HL-60 (cell line): ENCODE results near the gene SASH3.

ENCODE experiments used
- DNase-seq, 2 experiments: peaks; one replicate each; pipeline ENCODE4 v3.0.0-alpha.2; 2010 to 2020; ENCODE audit warnings: low read depth in 1 of 2, low spot score in 1 of 2
- H3K27ac ChIP-seq: fragments of 250-450 bp; sonication (Bioruptor Pico); replicated peaks from 2 replicates; pipeline ENCODE4 v1.5.1; 2020; ENCODE audit warnings: mild to moderate bottlenecking, moderate library complexity
- H3K27me3 ChIP-seq: fragments of 250-450 bp; sonication (Bioruptor Pico); 2 replicates; pipeline ENCODE4 v1.5.1; 2021; ENCODE audit warnings: mild to moderate bottlenecking, moderate library complexity; ENCODE audit not compliant: insufficient read depth, poor library complexity, severe bottlenecking
- H3K4me3 ChIP-seq: replicated peaks from 2 replicates; pipeline ENCODE4 v1.5.1; 2011; ENCODE audit warnings: mild to moderate bottlenecking, control low read depth, low read length; ENCODE audit not compliant: insufficient read depth
- GABPA ChIP-seq: IDR thresholded peaks from 2 replicates; pipeline ENCODE4 v1.6.1; 2012; ENCODE audit warnings: low read depth
- POLR2AphosphoS5 ChIP-seq: IDR thresholded peaks from 2 replicates; pipeline ENCODE4 v1.6.1; 2012; ENCODE audit warnings: low read depth
- SPI1 ChIP-seq: IDR thresholded peaks from 2 replicates; pipeline ENCODE4 v1.6.1; 2012; ENCODE audit warnings: low read depth, mild to moderate bottlenecking, borderline replicate concordance
- TF ChIP-seq, protein P1 (sequence below): IDR thresholded peaks from one replicate; pipeline ENCODE4 v1.5.1; 2011; ENCODE audit warnings: low read length, control low read depth, inconsistent platforms; ENCODE audit not compliant: insufficient read depth
- TF ChIP-seq, protein P2 (sequence below): IDR thresholded peaks from 2 replicates; pipeline ENCODE4 v1.6.1; 2012; ENCODE audit warnings: low read depth; ENCODE audit not compliant: insufficient replicate concordance

SASH3 gene

DNA sequence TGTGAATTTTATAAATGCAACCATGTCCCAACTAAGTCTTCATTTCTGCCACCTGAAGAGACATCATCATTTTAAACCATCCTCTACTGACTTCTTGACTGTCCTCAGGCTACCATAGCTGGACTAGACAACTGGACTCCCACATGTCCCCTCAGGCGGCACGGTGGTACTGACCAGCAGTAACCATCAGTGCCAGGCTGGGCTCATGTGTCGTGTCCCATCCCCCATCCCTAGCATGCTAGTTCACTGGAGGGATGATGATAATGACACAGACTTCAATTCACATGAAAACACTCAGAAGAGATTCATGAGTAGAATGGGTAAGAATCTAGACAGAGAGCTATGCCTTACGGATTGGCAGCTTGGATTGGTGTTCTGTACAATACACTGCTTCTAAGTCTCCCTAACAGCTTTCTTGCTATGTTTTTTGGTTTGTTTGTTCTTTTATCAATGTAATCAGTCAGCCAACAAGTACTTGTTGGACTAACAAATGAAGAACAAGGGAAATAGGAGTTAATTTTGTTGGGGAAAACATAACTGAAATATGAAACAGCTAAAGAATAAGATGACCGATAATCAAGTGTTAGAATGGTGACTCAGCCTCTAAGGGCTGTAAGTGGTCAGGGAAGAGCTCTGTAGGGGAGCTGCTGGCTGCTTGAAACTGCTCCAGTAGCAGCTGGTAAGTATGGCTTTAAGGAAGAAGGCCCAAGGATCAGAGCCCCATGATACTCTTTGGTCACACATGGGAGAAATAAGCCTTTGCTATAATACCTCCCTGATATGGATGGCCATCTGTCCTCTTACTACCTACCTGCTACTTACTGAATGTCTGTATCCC, 53.6 kb downstream of the SASH3 start:
- Histone ChIP-seq H3K4me3 (no peak overlapping the region), H3K27me3 (no peaks in the 10 kb centered on the region), H3K27ac (no peak overlapping the region)
- TF ChIP-seq POLR2AphosphoS5, result no peak
- no peak for DNase-seq

DNA sequence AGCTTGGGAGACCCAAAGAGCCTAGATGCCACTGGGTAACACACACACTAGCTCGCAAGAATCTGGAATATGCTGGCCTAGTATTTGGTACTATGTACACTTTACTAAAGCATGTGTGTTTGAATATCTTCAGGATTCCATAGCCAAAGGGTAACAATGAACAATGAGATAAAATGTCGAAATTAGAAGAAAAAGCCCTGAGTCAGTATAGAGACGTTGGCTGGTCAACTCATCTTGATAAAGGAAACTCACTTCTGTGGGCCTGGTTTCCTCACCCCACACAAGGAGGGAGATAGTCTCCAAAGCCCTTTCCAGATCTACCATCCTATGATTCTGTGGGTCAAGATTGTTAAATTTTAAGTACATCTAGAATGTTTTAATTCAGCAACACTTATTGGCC, 57.1 kb downstream of the SASH3 start:
- TF ChIP-seq SPI1, result no peak
- TF ChIP-seq, protein P1, sequence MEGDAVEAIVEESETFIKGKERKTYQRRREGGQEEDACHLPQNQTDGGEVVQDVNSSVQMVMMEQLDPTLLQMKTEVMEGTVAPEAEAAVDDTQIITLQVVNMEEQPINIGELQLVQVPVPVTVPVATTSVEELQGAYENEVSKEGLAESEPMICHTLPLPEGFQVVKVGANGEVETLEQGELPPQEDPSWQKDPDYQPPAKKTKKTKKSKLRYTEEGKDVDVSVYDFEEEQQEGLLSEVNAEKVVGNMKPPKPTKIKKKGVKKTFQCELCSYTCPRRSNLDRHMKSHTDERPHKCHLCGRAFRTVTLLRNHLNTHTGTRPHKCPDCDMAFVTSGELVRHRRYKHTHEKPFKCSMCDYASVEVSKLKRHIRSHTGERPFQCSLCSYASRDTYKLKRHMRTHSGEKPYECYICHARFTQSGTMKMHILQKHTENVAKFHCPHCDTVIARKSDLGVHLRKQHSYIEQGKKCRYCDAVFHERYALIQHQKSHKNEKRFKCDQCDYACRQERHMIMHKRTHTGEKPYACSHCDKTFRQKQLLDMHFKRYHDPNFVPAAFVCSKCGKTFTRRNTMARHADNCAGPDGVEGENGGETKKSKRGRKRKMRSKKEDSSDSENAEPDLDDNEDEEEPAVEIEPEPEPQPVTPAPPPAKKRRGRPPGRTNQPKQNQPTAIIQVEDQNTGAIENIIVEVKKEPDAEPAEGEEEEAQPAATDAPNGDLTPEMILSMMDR, result no peak
- no peak for TF ChIP-seq GABPA
- TF ChIP-seq POLR2AphosphoS5, result no peak
- TF ChIP-seq, protein P2, sequence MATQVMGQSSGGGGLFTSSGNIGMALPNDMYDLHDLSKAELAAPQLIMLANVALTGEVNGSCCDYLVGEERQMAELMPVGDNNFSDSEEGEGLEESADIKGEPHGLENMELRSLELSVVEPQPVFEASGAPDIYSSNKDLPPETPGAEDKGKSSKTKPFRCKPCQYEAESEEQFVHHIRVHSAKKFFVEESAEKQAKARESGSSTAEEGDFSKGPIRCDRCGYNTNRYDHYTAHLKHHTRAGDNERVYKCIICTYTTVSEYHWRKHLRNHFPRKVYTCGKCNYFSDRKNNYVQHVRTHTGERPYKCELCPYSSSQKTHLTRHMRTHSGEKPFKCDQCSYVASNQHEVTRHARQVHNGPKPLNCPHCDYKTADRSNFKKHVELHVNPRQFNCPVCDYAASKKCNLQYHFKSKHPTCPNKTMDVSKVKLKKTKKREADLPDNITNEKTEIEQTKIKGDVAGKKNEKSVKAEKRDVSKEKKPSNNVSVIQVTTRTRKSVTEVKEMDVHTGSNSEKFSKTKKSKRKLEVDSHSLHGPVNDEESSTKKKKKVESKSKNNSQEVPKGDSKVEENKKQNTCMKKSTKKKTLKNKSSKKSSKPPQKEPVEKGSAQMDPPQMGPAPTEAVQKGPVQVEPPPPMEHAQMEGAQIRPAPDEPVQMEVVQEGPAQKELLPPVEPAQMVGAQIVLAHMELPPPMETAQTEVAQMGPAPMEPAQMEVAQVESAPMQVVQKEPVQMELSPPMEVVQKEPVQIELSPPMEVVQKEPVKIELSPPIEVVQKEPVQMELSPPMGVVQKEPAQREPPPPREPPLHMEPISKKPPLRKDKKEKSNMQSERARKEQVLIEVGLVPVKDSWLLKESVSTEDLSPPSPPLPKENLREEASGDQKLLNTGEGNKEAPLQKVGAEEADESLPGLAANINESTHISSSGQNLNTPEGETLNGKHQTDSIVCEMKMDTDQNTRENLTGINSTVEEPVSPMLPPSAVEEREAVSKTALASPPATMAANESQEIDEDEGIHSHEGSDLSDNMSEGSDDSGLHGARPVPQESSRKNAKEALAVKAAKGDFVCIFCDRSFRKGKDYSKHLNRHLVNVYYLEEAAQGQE, result no peak
- no peak for DNase-seq
- Histone ChIP-seq H3K4me3 (no peak overlapping the region), H3K27me3 (no peaks in the 10 kb centered on the region), H3K27ac (no peak overlapping the region)

DNA sequence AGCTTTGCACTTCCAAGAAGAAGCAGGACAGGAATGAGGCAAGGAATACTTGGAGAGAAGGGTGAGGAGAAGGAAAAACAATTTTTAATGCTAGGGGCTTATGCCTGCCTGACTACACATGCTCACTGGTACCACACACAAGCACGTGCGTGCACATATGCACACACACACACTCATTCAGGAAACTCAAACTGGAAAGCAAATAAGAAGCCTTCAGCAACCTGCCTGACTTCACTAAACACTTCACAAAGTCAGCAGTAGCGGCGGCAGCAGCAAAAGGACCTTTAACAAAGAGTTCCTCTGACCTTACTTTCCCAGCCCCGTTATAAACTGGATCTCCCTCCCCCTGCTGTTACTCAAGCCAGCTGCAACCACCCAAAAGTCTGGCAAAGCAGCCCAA, 60.6 kb downstream of the SASH3 start:
- H3K4me3 ChIP-seq, result no peak overlapping the region
- H3K27ac ChIP-seq, result no peak overlapping the region
- TF ChIP-seq, protein P2, result no peak
- TF ChIP-seq SPI1 (no peak), POLR2AphosphoS5 (no peak), GABPA (no peak)
- TF ChIP-seq, protein P1, result no peak
- DNase-seq, result no peak
- no peaks in the 10 kb centered on the region for H3K27me3 ChIP-seq

DNA sequence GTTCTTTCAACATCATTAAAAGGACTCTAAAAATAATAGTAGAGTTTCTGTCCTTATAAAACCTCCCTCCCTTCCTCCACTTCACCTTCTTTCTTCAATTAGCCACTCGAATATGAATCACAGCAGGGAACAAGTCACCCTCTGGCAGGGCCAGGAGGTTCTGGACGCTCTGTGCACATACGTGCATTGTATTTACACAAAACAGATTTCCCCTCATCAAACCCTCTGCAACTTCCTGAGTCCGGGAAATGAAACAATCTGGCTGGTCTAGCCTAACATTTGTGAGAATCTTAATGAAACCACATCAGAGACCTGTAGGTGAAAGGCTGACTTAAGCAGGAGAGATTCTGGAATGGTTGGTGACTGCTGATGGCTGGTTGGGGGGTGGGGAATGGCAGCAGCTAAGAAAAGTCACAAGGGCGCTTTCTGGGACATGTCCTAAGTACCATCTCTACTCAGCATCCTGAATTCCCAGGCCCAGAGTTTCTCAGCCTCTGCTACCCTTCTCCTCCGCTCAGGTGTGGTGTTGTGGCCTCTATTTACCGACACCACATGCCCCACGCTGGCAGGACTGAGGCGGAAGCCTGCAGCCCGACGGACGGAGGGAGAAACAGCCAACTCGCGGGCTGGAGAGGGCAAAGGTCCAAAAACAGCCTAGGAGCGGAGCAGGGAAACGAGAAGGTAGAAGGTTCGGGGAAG, 62.9 kb downstream of the SASH3 start:
- Histone ChIP-seq H3K27me3 (no peaks in the 10 kb centered on the region), H3K27ac (no peak overlapping the region), H3K4me3 (peak overlapping the region; percentile 88)
- no peak for TF ChIP-seq GABPA
- TF ChIP-seq, protein P2, result no peak
- TF ChIP-seq POLR2AphosphoS5, result no peak
- TF ChIP-seq SPI1, result no peak
- TF ChIP-seq, protein P1, result no peak
- no peak for DNase-seq
